Measurements from ENCODE around the gene IFT80. TPM values are rescaled to one million over a fixed set of nuclear protein-coding genes. Genes with fewer than 3 reads are reported as not detected.
A peak's percentile ranks its signal among the peaks of the same experiment; 100 is the strongest.

IFT80 gene
- total RNA-seq, 1 experiment from 2014 or later, result 26.3 TPM

DNA sequence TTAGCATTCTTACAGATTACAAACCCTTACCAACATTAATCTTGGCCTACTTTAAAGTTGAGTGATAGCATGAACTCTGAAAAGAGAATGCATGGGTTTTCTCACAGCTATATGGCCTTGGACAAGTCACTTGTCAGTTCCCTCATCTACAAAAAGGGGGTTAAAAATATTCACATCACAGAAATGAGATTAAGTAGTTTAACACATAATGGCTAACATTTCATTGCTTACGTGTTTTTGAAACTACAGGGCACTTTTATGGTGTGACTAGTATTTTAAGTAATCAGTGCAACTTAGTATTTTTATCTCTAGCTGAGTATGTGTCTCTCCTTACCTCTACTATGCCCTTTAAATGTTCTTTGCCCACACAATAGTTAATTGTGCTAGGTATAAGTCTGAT is 36.7 kb upstream of the IFT80 start:
- CTCF ChIA-PET, result no interaction called here
- H3K9me2 ChIP-seq (ENCODE audit: insufficient read depth), result no peaks in the 10 kb centered on the region

DNA sequence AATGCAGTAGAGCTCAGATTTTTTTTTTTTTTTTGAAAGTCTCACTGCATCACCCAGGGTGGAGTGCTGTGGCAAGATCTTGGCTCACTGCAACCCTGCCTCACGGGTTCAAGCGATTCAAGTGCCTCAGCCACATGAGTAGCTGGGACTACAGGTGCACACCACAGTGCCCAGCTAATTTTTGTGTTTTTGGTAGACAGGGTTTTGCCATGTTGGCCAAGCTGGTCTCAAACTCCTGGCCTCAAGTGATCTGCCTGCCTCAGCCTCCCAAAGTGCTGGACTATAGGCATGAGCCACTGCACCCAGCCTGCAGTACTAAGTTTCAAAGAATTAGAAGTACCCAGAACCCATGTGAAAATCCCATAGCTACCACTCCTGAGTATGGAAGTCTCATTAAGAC is 36.1 kb upstream of the IFT80 start:
- peak; percentile 35 for ATAC-seq
- no peaks in the 10 kb centered on the region for H3K9me2 ChIP-seq (ENCODE audit: insufficient read depth)
- DNase-seq (ENCODE audit: low read depth, low spot score), result no peak
- BruUV-seq (replicated peaks), result no TSS peak
- H3K79me2 ChIP-seq (ENCODE audit: insufficient read depth, low read length), result peaks cover 100% of the 10 kb centered on the region
- H2AFZ ChIP-seq (ENCODE audit: low read depth, low read length, poor library complexity, severe bottlenecking), result no peak overlapping the region
- H3K9ac ChIP-seq (ENCODE audit: low read length), result no peak overlapping the region
- intact Hi-C loops (cut with micrococcal nuclease), result no loop called here
- H4K20me1 ChIP-seq (ENCODE audit: insufficient read depth), result peaks cover 33% of the 10 kb centered on the region; the same call in 1 of the 2 replicates
- no peaks in the 10 kb centered on the region for H3K4me1 ChIP-seq (ENCODE audit: control insufficient read depth in 1 of 2, insufficient read depth in 2 of 2, low read length in 2 of 2)
- POLR2A ChIA-PET, result interaction anchor here (1.4 kb wide), 1 partner anchor 14 kb away, joined by 3 read pairs; the partner anchor contains the start of gene TRIM59
- no peak overlapping the region for H3K4me2 ChIP-seq (ENCODE audit: low read length)
- H3K9me3 ChIP-seq (ENCODE audit: control insufficient read depth in 1 of 2, insufficient read depth in 1 of 2, low read depth in 1 of 2, low read length in 2 of 2), result no peaks in the 10 kb centered on the region
- peaks cover 43 to 67% of the 10 kb centered on the region in 2 experiments for H3K36me3 ChIP-seq (ENCODE audit: control insufficient read depth in 1 of 2, insufficient read depth in 2 of 2, low read length in 2 of 2)
- no peak overlapping the region for H3K27ac ChIP-seq (ENCODE audit: low read depth, low read length)
- CTCF ChIA-PET, result interaction anchor here (0.6 kb wide), 1 partner anchor 403 kb away, joined by 4 read pairs; no protein-coding TSS in a partner anchor
- no peak overlapping the region for H3K4me3 ChIP-seq (replicated peaks in 1 of 2; ENCODE audit: low read depth in 1 of 2, low read length in 2 of 2)
- no peak for TF ChIP-seq SP1 (IDR thresholded peaks at IDR 0.05; ENCODE audit: low read depth)
- no peak for TF ChIP-seq ZFX (IDR thresholded peaks at IDR 0.05)
- TF ChIP-seq, protein P1, sequence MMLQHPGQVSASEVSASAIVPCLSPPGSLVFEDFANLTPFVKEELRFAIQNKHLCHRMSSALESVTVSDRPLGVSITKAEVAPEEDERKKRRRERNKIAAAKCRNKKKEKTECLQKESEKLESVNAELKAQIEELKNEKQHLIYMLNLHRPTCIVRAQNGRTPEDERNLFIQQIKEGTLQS (IDR thresholded peaks at IDR 0.05), result no peak
- TF ChIP-seq CBX3 (IDR thresholded peaks at IDR 0.05; ENCODE audit: low read depth), result no peak
- TF ChIP-seq, protein P2, sequence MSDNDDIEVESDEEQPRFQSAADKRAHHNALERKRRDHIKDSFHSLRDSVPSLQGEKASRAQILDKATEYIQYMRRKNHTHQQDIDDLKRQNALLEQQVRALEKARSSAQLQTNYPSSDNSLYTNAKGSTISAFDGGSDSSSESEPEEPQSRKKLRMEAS (IDR thresholded peaks at IDR 0.05), result no peak
- TF ChIP-seq, protein P3, sequence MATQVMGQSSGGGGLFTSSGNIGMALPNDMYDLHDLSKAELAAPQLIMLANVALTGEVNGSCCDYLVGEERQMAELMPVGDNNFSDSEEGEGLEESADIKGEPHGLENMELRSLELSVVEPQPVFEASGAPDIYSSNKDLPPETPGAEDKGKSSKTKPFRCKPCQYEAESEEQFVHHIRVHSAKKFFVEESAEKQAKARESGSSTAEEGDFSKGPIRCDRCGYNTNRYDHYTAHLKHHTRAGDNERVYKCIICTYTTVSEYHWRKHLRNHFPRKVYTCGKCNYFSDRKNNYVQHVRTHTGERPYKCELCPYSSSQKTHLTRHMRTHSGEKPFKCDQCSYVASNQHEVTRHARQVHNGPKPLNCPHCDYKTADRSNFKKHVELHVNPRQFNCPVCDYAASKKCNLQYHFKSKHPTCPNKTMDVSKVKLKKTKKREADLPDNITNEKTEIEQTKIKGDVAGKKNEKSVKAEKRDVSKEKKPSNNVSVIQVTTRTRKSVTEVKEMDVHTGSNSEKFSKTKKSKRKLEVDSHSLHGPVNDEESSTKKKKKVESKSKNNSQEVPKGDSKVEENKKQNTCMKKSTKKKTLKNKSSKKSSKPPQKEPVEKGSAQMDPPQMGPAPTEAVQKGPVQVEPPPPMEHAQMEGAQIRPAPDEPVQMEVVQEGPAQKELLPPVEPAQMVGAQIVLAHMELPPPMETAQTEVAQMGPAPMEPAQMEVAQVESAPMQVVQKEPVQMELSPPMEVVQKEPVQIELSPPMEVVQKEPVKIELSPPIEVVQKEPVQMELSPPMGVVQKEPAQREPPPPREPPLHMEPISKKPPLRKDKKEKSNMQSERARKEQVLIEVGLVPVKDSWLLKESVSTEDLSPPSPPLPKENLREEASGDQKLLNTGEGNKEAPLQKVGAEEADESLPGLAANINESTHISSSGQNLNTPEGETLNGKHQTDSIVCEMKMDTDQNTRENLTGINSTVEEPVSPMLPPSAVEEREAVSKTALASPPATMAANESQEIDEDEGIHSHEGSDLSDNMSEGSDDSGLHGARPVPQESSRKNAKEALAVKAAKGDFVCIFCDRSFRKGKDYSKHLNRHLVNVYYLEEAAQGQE (IDR thresholded peaks at IDR 0.05; ENCODE audit: low read depth), result no peak
- TF ChIP-seq EZH2phosphoT487 (IDR thresholded peaks at IDR 0.05; ENCODE audit: borderline replicate concordance), result no peak
- no peak for TF ChIP-seq RAD21 (IDR thresholded peaks at IDR 0.05; ENCODE audit: low read depth)
- TF ChIP-seq CEBPB (IDR thresholded peaks at IDR 0.05; ENCODE audit: low read depth), result no peak
- RAD21 ChIA-PET (ENCODE audit: low non-redundant PET in 1 of 2, low total read pairs in 2 of 2, uncharacterized antibody in 2 of 2, unreplicated experiment in 2 of 2), result interaction anchor here in 1 of 2 experiments (0.9 kb wide), 1 partner anchor 15 kb away, joined by 4 read pairs; the partner anchor contains the start of gene TRIM59
- H3K27me3 ChIP-seq (ENCODE audit: insufficient read depth, low read length), result no peaks in the 10 kb centered on the region

More for the DNA sequence above, 36.7 kb upstream of the IFT80 start:
- no peaks in the 10 kb centered on the region for H3K9me3 ChIP-seq (ENCODE audit: control insufficient read depth in 1 of 2, insufficient read depth in 1 of 2, low read depth in 1 of 2, low read length in 2 of 2)
- no peak overlapping the region for H2AFZ ChIP-seq (ENCODE audit: low read depth, low read length, poor library complexity, severe bottlenecking)
- TF ChIP-seq SP1 (IDR thresholded peaks at IDR 0.05; ENCODE audit: low read depth) (no peak), YY1 (IDR thresholded peaks at IDR 0.05; ENCODE audit: extremely low read depth, insufficient replicate concordance, low read depth, low read length) (no peak)
- H3K4me3 ChIP-seq (replicated peaks in 1 of 2; ENCODE audit: low read depth in 1 of 2, low read length in 2 of 2), result no peak overlapping the region
- no peak overlapping the region for H3K9ac ChIP-seq (ENCODE audit: low read length)
- no peak overlapping the region for H3K4me2 ChIP-seq (ENCODE audit: low read length)
- ATAC-seq, result no peak
- H3K27ac ChIP-seq (ENCODE audit: low read depth, low read length), result no peak overlapping the region
- POLR2A ChIA-PET, result interaction anchor here (1.4 kb wide), 1 partner anchor 14 kb away, joined by 3 read pairs; the partner anchor contains the start of gene TRIM59
- RAD21 ChIA-PET (ENCODE audit: low non-redundant PET in 1 of 2, low total read pairs in 2 of 2, uncharacterized antibody in 2 of 2, unreplicated experiment in 2 of 2), result no interaction called here
- intact Hi-C loops (cut with micrococcal nuclease), result no loop called here
- BruUV-seq (replicated peaks), result no TSS peak
- peaks cover 100% of the 10 kb centered on the region for H3K79me2 ChIP-seq (ENCODE audit: insufficient read depth, low read length)
- no peaks in the 10 kb centered on the region for H3K27me3 ChIP-seq (ENCODE audit: insufficient read depth, low read length)
- DNase-seq (ENCODE audit: low read depth, low spot score), result no peak
- no peaks in the 10 kb centered on the region for H3K4me1 ChIP-seq (ENCODE audit: control insufficient read depth in 1 of 2, insufficient read depth in 2 of 2, low read length in 2 of 2)
- peaks cover 33% of the 10 kb centered on the region; the same call in 1 of the 2 replicates for H4K20me1 ChIP-seq (ENCODE audit: insufficient read depth)
- H3K36me3 ChIP-seq (ENCODE audit: control insufficient read depth in 1 of 2, insufficient read depth in 2 of 2, low read length in 2 of 2), result peaks cover 39 to 61% of the 10 kb centered on the region in 2 experiments

Measured in HCT116 (cell line).